GM21825 (cell line): ENCODE results near the gene ASIC2.

Source experiments
- ATAC-seq: cut with Tn5 transposase; IDR thresholded peaks from one replicate; pipeline ENCODE4 v1.9.1; 2021; ENCODE audit warnings: mild to moderate bottlenecking, moderate library complexity; ENCODE audit not compliant: unreplicated experiment

Gene ASIC2

GRCh38 chr17:33028778-33029177, 264.3 kb downstream of the ASIC2 start:
- no peak for ATAC-seq

GRCh38 chr17:33028061-33028460, 265.0 kb downstream of the ASIC2 start:
- no peak for ATAC-seq

- no peak for ATAC-seq
Measured at GRCh38 chr17:33024688-33025486, 268.2 kb downstream of the ASIC2 start.

GRCh38 chr17:33023790-33024189, 269.3 kb downstream of the ASIC2 start:
- ATAC-seq = no peak

GRCh38 chr17:33021731-33022408, 271.2 kb downstream of the ASIC2 start:
- ATAC-seq = no peak

- no peak for ATAC-seq
Measured at GRCh38 chr17:33019161-33019890, 273.8 kb downstream of the ASIC2 start.

GRCh38 chr17:33017366-33017765, 275.7 kb downstream of the ASIC2 start:
- ATAC-seq = no peak

GRCh38 chr17:33016920-33017319, 276.2 kb downstream of the ASIC2 start:
- no peak for ATAC-seq

- no peak for ATAC-seq
Measured at GRCh38 chr17:33015716-33016346, 277.3 kb downstream of the ASIC2 start.

- no peak for ATAC-seq
Measured at GRCh38 chr17:33014751-33015150, 278.3 kb downstream of the ASIC2 start.

GRCh38 chr17:33013596-33014375, 279.3 kb downstream of the ASIC2 start:
- no peak for ATAC-seq

GRCh38 chr17:33012522-33013033, 280.5 kb downstream of the ASIC2 start:
- no peak for ATAC-seq

GRCh38 chr17:33009636-33010035, 283.5 kb downstream of the ASIC2 start:
- ATAC-seq = no peak

GRCh38 chr17:33007186-33007585, 285.9 kb downstream of the ASIC2 start:
- no peak for ATAC-seq

- ATAC-seq = no peak
Measured at GRCh38 chr17:33002246-33002645, 290.8 kb downstream of the ASIC2 start.

- no peak for ATAC-seq
Measured at GRCh38 chr17:32998887-32999228, 294.2 kb downstream of the ASIC2 start.

GRCh38 chr17:32998111-32998886, 294.8 kb downstream of the ASIC2 start:
- no peak for ATAC-seq

- no peak for ATAC-seq
Measured at GRCh38 chr17:32995416-32996045, 297.6 kb downstream of the ASIC2 start.

- no peak for ATAC-seq
Measured at GRCh38 chr17:32993977-32994376, 299.1 kb downstream of the ASIC2 start.
